ENCODE data around the gene OR2L13. TPM values are rescaled to one million over a fixed set of nuclear protein-coding genes. Genes with fewer than 3 reads are reported as not detected.

The OR2L13 gene
- total RNA-seq, 4 donors from 2014 or later: 0.87 TPM; not detected in 3

GRCh38 chr1:248143311-248143710 lies 48.3 kb downstream of the OR2L13 start:
- H3K4me3 ChIP-seq: no peak overlapping the region
- WGBS, 2 donors: 43 to 60% methylated on average over 1 of the region's 1 CpG
- no peak overlapping the region for H3K27ac ChIP-seq
- peaks cover 0 to 9% (median 0%) of the 10 kb centered on the region in 4 donors for H3K9me3 ChIP-seq
- no peaks in the 10 kb centered on the region for H3K4me1 ChIP-seq
- H3K27me3 ChIP-seq: no peaks in the 10 kb centered on the region
- DNase-seq (ENCODE audit: low spot score in 2 of 2): no peak
- no peak for TF ChIP-seq CTCF (IDR thresholded peaks at IDR 0.05)
- no peak for TF ChIP-seq POLR2A (IDR thresholded peaks at IDR 0.05)
- TF ChIP-seq EP300 (IDR thresholded peaks at IDR 0.05): no peak
- H3K36me3 ChIP-seq: no peaks in the 10 kb centered on the region

GRCh38 chr1:248144513-248145198 lies 49.7 kb downstream of the OR2L13 start, which contains the start of gene OR2M5:
Gene OR2M5 (plus strand): TSS chr1:248145148. CDS start chr1:248145148, 0 bp downstream.
- Histone ChIP-seq H3K4me1 (no peaks in the 10 kb centered on the region), H3K9me3 (peaks cover 0 to 9% (median 0%) of the 10 kb centered on the region in 4 donors), H3K36me3 (no peaks in the 10 kb centered on the region), H3K27me3 (no peaks in the 10 kb centered on the region), H3K4me3 (no peak within 1 kb of the TSS), H3K27ac (no peak within 1 kb of the TSS)
- TF ChIP-seq CTCF (IDR thresholded peaks at IDR 0.05): no peak
- TF ChIP-seq EP300 (IDR thresholded peaks at IDR 0.05): no peak
- TF ChIP-seq POLR2A (IDR thresholded peaks at IDR 0.05): no peak
- 83 to 85% methylated on average over 3 of the region's 3 CpGs for WGBS, 2 donors
- DNase-seq (ENCODE audit: low spot score in 2 of 2): no peak

Small RNAs within 50 kb of the gene (small RNA-seq; reads per million reads assigned to genes)
- not detected for gene RF00019

Other genes starting within 250 kb of the OR2L13 start
- gene TRIM58, start 238.0 kb upstream of the OR2L13 start, total RNA-seq: 10 to 100 TPM in 1 of 4 donors, 1 to 10 TPM in 3; 3.9 to 17.4 (median 6.9) TPM
- gene OR2W3, start 199.6 kb upstream of the OR2L13 start, total RNA-seq: 1 to 10 TPM; 1.5 to 6.9 (median 2.3) TPM
- gene OR2T8, start 174.9 kb upstream of the OR2L13 start, total RNA-seq: 1 to 10 TPM in 1 of 4 donors, not detected in 3; 1.0 TPM
- not detected for gene OR2AJ1, start 170.3 kb upstream of the OR2L13 start, total RNA-seq
- 1 to 10 TPM in 1 of 4 donors, under 1 TPM in 1, not detected in 2; 0.63 to 2.2 TPM for gene OR2L8, start 146.3 kb upstream of the OR2L13 start, total RNA-seq
- not detected for gene OR2AK2, start 130.0 kb upstream of the OR2L13 start, total RNA-seq
- gene OR2L5, start 81.5 kb upstream of the OR2L13 start, total RNA-seq: not detected
- gene OR2L2, start 65.1 kb upstream of the OR2L13 start, total RNA-seq: under 1 TPM in 1 of 4 donors, not detected in 3; 0.60 TPM
- gene OR2L3, start 48.3 kb upstream of the OR2L13 start, total RNA-seq: 1 to 10 TPM in 1 of 4 donors, not detected in 3; 1.1 TPM
- not detected for gene OR2M5, start 50.0 kb downstream of the OR2L13 start, total RNA-seq
- not detected for gene OR2M2, start 79.6 kb downstream of the OR2L13 start, total RNA-seq
- not detected for gene OR2M3, start 102.1 kb downstream of the OR2L13 start, total RNA-seq
- gene OR2M4, start 136.2 kb downstream of the OR2L13 start, total RNA-seq: 1 to 10 TPM in 1 of 4 donors, under 1 TPM in 1, not detected in 2; under 0.01 to 2.6 TPM
- gene OR2T33, start 182.8 kb downstream of the OR2L13 start, total RNA-seq: 1 to 10 TPM in 2 of 4 donors, not detected in 2; 1.0 to 1.6 TPM
- not detected for gene OR2T12, start 208.2 kb downstream of the OR2L13 start, total RNA-seq
- gene OR2M7, start 229.4 kb downstream of the OR2L13 start, total RNA-seq: not detected

All from tibial nerve (tissue), 4 donors.